ENCODE data around the gene PALD1. TPM values are rescaled to one million over a fixed set of nuclear protein-coding genes. Genes with fewer than 3 reads are reported as not detected.

Gene PALD1
- total and polyA plus RNA-seq, 9 of the 15 experiments (the other 6 are each of a cell fraction or from before 2014, with no cell fraction given), result 0.03 to 0.29 (median 0.09) TPM; not detected in 2

DNA sequence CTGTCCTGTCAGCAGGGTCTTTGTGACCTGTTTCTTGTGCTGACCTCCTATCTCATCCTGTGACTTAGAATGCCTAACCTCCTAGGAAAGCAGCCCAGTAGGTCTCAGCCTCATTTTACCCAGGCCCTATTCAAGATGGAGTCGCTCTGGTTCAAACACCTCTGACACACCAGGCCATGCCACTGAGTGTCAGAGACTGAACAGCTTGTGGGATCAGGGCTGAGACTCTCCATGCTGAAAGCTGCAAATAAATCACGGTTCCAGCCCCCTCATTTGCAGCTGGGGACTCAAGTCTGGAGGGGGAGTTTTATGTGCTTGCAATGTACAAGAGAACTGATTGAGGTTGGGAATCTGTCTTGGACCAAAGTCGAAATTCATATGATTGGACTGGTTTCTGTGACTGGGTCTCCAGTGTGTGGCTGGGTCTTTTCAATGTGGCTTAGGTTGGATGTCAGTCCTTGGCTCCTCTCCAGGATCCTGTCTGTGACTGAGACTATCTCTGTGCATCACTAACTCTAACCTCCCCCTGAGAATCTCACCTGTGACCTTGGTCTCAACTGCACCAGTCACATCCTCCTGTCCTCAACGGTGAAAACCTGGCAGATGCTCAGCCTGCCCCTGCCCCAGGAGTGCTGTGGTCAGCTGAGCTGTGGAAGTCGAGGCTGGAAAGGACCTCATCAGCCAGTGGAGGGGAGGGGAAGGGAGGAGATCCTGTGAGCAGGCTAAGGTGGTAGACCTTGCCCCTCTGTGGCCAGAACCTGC lies 112.3 kb downstream of the PALD1 start (continued):
- TF ChIP-seq, protein P1, sequence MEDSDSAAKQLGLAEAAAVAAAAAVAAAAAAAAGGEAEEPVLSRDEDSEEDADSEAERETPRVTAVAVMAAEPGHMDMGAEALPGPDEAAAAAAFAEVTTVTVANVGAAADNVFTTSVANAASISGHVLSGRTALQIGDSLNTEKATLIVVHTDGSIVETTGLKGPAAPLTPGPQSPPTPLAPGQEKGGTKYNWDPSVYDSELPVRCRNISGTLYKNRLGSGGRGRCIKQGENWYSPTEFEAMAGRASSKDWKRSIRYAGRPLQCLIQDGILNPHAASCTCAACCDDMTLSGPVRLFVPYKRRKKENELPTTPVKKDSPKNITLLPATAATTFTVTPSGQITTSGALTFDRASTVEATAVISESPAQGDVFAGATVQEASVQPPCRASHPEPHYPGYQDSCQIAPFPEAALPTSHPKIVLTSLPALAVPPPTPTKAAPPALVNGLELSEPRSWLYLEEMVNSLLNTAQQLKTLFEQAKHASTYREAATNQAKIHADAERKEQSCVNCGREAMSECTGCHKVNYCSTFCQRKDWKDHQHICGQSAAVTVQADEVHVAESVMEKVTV (CRISPR knock-in tag; IDR thresholded peaks at IDR 0.05), result peak; percentile 70
- TF ChIP-seq, protein P2, sequence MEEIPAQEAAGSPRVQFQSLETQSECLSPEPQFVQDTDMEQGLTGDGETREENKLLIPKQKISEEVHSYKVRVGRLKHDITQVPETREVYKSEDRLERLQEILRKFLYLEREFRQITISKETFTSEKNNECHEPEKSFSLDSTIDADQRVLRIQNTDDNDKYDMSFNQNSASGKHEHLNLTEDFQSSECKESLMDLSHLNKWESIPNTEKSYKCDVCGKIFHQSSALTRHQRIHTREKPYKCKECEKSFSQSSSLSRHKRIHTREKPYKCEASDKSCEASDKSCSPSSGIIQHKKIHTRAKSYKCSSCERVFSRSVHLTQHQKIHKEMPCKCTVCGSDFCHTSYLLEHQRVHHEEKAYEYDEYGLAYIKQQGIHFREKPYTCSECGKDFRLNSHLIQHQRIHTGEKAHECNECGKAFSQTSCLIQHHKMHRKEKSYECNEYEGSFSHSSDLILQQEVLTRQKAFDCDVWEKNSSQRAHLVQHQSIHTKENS (CRISPR knock-in tag; IDR thresholded peaks at IDR 0.05), result no peak
- peak; percentile 98 for TF ChIP-seq BCL6 (CRISPR knock-in tag; IDR thresholded peaks at IDR 0.05)
- TF ChIP-seq ARID2 (IDR thresholded peaks at IDR 0.05), result no peak
- TF ChIP-seq, protein P3, sequence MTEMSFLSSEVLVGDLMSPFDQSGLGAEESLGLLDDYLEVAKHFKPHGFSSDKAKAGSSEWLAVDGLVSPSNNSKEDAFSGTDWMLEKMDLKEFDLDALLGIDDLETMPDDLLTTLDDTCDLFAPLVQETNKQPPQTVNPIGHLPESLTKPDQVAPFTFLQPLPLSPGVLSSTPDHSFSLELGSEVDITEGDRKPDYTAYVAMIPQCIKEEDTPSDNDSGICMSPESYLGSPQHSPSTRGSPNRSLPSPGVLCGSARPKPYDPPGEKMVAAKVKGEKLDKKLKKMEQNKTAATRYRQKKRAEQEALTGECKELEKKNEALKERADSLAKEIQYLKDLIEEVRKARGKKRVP (CRISPR knock-in tag; IDR thresholded peaks at IDR 0.05), result peak; percentile 95
- TF ChIP-seq ZC3H8 (IDR thresholded peaks at IDR 0.05), result no peak
- TF ChIP-seq PHF8 (IDR thresholded peaks at IDR 0.05; ENCODE audit: borderline replicate concordance, low read length), result no peak
- no peak for TF ChIP-seq CBFB (CRISPR knock-in tag; IDR thresholded peaks at IDR 0.05)
- peak; percentile 64; the same call in 1 of the 2 replicates for TF ChIP-seq ZNF780A (CRISPR knock-in tag; IDR thresholded peaks at IDR 0.05)
- TF ChIP-seq, protein P4, sequence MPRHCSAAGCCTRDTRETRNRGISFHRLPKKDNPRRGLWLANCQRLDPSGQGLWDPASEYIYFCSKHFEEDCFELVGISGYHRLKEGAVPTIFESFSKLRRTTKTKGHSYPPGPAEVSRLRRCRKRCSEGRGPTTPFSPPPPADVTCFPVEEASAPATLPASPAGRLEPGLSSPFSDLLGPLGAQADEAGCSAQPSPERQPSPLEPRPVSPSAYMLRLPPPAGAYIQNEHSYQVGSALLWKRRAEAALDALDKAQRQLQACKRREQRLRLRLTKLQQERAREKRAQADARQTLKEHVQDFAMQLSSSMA (CRISPR knock-in tag; IDR thresholded peaks at IDR 0.05), result no peak
- peak; percentile 81; the same call in 1 of the 2 replicates for TF ChIP-seq ZNF696 (CRISPR knock-in tag; conservative IDR thresholded peaks at IDR 0.05)
- no peak for TF ChIP-seq BRD4 (IDR thresholded peaks at IDR 0.05)
- no peak for TF ChIP-seq SNIP1 (IDR thresholded peaks at IDR 0.05; ENCODE audit: low read depth)
- TF ChIP-seq, protein P5, sequence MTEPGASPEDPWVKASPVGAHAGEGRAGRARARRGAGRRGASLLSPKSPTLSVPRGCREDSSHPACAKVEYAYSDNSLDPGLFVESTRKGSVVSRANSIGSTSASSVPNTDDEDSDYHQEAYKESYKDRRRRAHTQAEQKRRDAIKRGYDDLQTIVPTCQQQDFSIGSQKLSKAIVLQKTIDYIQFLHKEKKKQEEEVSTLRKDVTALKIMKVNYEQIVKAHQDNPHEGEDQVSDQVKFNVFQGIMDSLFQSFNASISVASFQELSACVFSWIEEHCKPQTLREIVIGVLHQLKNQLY (CRISPR knock-in tag; conservative IDR thresholded peaks at IDR 0.05), result 0 out of 4 replicates have a peak, but pooled peaks of 1 of the 2 experiments have one; percentile 79
- TF ChIP-seq ZBED1 (IDR thresholded peaks at IDR 0.05), result no peak
- TF ChIP-seq, protein P6, sequence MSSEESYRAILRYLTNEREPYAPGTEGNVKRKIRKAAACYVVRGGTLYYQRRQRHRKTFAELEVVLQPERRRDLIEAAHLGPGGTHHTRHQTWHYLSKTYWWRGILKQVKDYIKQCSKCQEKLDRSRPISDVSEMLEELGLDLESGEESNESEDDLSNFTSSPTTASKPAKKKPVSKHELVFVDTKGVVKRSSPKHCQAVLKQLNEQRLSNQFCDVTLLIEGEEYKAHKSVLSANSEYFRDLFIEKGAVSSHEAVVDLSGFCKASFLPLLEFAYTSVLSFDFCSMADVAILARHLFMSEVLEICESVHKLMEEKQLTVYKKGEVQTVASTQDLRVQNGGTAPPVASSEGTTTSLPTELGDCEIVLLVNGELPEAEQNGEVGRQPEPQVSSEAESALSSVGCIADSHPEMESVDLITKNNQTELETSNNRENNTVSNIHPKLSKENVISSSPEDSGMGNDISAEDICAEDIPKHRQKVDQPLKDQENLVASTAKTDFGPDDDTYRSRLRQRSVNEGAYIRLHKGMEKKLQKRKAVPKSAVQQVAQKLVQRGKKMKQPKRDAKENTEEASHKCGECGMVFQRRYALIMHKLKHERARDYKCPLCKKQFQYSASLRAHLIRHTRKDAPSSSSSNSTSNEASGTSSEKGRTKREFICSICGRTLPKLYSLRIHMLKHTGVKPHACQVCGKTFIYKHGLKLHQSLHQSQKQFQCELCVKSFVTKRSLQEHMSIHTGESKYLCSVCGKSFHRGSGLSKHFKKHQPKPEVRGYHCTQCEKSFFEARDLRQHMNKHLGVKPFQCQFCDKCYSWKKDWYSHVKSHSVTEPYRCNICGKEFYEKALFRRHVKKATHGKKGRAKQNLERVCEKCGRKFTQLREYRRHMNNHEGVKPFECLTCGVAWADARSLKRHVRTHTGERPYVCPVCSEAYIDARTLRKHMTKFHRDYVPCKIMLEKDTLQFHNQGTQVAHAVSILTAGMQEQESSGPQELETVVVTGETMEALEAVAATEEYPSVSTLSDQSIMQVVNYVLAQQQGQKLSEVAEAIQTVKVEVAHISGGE (CRISPR knock-in tag; IDR thresholded peaks at IDR 0.05), result peak in 2 of 3 experiments; percentile 42 to 87; a peak in 2 of 6 replicates
- TF ChIP-seq, protein P7, sequence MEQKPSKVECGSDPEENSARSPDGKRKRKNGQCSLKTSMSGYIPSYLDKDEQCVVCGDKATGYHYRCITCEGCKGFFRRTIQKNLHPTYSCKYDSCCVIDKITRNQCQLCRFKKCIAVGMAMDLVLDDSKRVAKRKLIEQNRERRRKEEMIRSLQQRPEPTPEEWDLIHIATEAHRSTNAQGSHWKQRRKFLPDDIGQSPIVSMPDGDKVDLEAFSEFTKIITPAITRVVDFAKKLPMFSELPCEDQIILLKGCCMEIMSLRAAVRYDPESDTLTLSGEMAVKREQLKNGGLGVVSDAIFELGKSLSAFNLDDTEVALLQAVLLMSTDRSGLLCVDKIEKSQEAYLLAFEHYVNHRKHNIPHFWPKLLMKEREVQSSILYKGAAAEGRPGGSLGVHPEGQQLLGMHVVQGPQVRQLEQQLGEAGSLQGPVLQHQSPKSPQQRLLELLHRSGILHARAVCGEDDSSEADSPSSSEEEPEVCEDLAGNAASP (IDR thresholded peaks at IDR 0.05), result no peak
